SU-DHL-6 (cell line): ENCODE data around the gene CWH43.

Experiments
- H2AFZ ChIP-seq: fragments of 200-600 bp; sonication (generic); 2 replicates; pipeline ENCODE4 v1.6.1; 2014; ENCODE audit warnings: low read depth, mild to moderate bottlenecking, moderate library complexity, mixed read lengths, antibody characterized with exemption, low read length; ENCODE audit not compliant: severe bottlenecking
- H3F3A ChIP-seq: fragments of 200-600 bp; shearing (Covaris generic); 2 replicates; pipeline ENCODE4 v1.6.0; 2016; ENCODE audit warnings: antibody characterized with exemption, mild to moderate bottlenecking; ENCODE audit not compliant: insufficient read depth
- H3K27ac ChIP-seq: fragments of 200-600 bp; sonication (generic); 2 replicates; pipeline ENCODE4 v1.5.1; 2016; ENCODE audit warnings: low read depth, mild to moderate bottlenecking, low read length, moderate library complexity, mixed read lengths
- H3K27me3 ChIP-seq: fragments of 200-600 bp; sonication (generic), shearing (Covaris generic); 2 replicates; pipeline ENCODE4 v1.6.0; 2014; ENCODE audit warnings: mild to moderate bottlenecking, low read length
- H3K36me3 ChIP-seq: fragments of 200-600 bp; sonication (generic); 2 replicates; pipeline ENCODE4 v1.6.1; 2014; ENCODE audit warnings: mild to moderate bottlenecking, low read length, mixed read lengths
- H3K4me2 ChIP-seq: fragments of 300-600, 200-600 bp; shearing (Covaris generic), sonication (generic); 2 replicates; pipeline ENCODE4 v1.6.0; 2014; ENCODE audit warnings: low read length, low read depth, mild to moderate bottlenecking; ENCODE audit not compliant: poor library complexity, severe bottlenecking
- H3K4me3 ChIP-seq: fragments of 200-600 bp; sonication (generic); 2 replicates; pipeline ENCODE4 v1.5.1; 2014; ENCODE audit warnings: antibody characterized with exemption, low read length, mild to moderate bottlenecking, mixed read lengths; ENCODE audit not compliant: insufficient read depth, poor library complexity, severe bottlenecking
- H3K79me2 ChIP-seq: fragments of 200-600 bp; sonication (generic); 2 replicates; pipeline ENCODE4 v1.6.1; 2014; ENCODE audit warnings: mild to moderate bottlenecking, low read length, moderate library complexity; ENCODE audit not compliant: insufficient read depth
- H3K9ac ChIP-seq: fragments of 200-600 bp; sonication (generic); 2 replicates; pipeline ENCODE4 v1.7.0; 2014; ENCODE audit warnings: mild to moderate bottlenecking, low read length
- H3K9me2 ChIP-seq: fragments of 200-600 bp; sonication (generic); replicated peaks from 2 replicates; pipeline ENCODE4 v1.6.1; 2014; ENCODE audit warnings: low read length; ENCODE audit not compliant: insufficient read depth
- H3K9me3 ChIP-seq: fragments of 200-600 bp; sonication (generic); 2 replicates; pipeline ENCODE4 v1.6.1; 2014; ENCODE audit warnings: low read length, mixed read lengths; ENCODE audit not compliant: insufficient read depth
- H4K20me1 ChIP-seq: fragments of 200-600 bp; sonication (generic); 2 replicates; pipeline ENCODE4 v1.6.1; 2014; ENCODE audit warnings: low read depth, mild to moderate bottlenecking, antibody characterized with exemption, low read length, moderate library complexity, mixed read lengths
- CTCF ChIP-seq: fragments of 200-600 bp; sonication (generic); IDR thresholded peaks from one replicate; pipeline ENCODE4 v1.5.1; 2017; ENCODE audit warnings: antibody characterized with exemption, mild to moderate bottlenecking, low read length, moderate library complexity; ENCODE audit not compliant: insufficient read depth, poor library complexity, severe bottlenecking
- EZH2phosphoT487 ChIP-seq: fragments of 200-600 bp; sonication (generic), shearing (Covaris generic); conservative IDR thresholded peaks from 2 replicates; pipeline ENCODE4 v1.6.1; 2018; ENCODE audit warnings: mild to moderate bottlenecking, antibody characterized with exemption, low read length, moderate library complexity, mixed read lengths

CWH43 gene

GRCh38 chr4:48997962-48998361 is 11.9 kb downstream of the CWH43 start:
- Histone ChIP-seq H3K36me3 (no peaks in the 10 kb centered on the region), H2AFZ (no peak overlapping the region), H3F3A (no peaks in the 10 kb centered on the region), H4K20me1 (no peaks in the 10 kb centered on the region), H3K4me2 (no peak overlapping the region), H3K79me2 (no peaks in the 10 kb centered on the region), H3K27ac (no peak overlapping the region), H3K9me2 (no peaks in the 10 kb centered on the region), H3K9ac (no peak overlapping the region), H3K4me3 (no peak overlapping the region), H3K9me3 (no peaks in the 10 kb centered on the region), H3K27me3 (no peaks in the 10 kb centered on the region; the same call in 1 of the 2 replicates)
- TF ChIP-seq CTCF (no peak), EZH2phosphoT487 (no peak)

- Histone ChIP-seq H2AFZ (no peak overlapping the region), H3K27ac (no peak overlapping the region), H3K9me2 (no peaks in the 10 kb centered on the region), H3K9me3 (no peaks in the 10 kb centered on the region), H3K79me2 (no peaks in the 10 kb centered on the region), H3K36me3 (no peaks in the 10 kb centered on the region), H4K20me1 (no peaks in the 10 kb centered on the region), H3K27me3 (no peaks in the 10 kb centered on the region; the same call in 1 of the 2 replicates), H3F3A (no peaks in the 10 kb centered on the region), H3K4me2 (no peak overlapping the region), H3K4me3 (no peak overlapping the region), H3K9ac (no peak overlapping the region)
- TF ChIP-seq CTCF (no peak), EZH2phosphoT487 (no peak)
Observed at GRCh38 chr4:48998440-48998839, 12.4 kb downstream of the CWH43 start.

GRCh38 chr4:49000806-49001205 is 14.7 kb downstream of the CWH43 start:
- no peaks in the 10 kb centered on the region for H3K36me3 ChIP-seq
- H3K27me3 ChIP-seq, result no peaks in the 10 kb centered on the region; the same call in 1 of the 2 replicates
- no peak overlapping the region for H3K4me3 ChIP-seq
- H3K9me2 ChIP-seq, result no peaks in the 10 kb centered on the region
- H2AFZ ChIP-seq, result no peak overlapping the region
- H3F3A ChIP-seq, result no peaks in the 10 kb centered on the region
- no peak for TF ChIP-seq CTCF
- TF ChIP-seq EZH2phosphoT487, result no peak
- no peaks in the 10 kb centered on the region for H3K79me2 ChIP-seq
- no peak overlapping the region for H3K27ac ChIP-seq
- H3K4me2 ChIP-seq, result no peak overlapping the region
- H3K9me3 ChIP-seq, result no peaks in the 10 kb centered on the region
- H3K9ac ChIP-seq, result no peak overlapping the region
- H4K20me1 ChIP-seq, result no peaks in the 10 kb centered on the region
